ENCODE measurements around the gene SMDT1.

Gene SMDT1

DNA sequence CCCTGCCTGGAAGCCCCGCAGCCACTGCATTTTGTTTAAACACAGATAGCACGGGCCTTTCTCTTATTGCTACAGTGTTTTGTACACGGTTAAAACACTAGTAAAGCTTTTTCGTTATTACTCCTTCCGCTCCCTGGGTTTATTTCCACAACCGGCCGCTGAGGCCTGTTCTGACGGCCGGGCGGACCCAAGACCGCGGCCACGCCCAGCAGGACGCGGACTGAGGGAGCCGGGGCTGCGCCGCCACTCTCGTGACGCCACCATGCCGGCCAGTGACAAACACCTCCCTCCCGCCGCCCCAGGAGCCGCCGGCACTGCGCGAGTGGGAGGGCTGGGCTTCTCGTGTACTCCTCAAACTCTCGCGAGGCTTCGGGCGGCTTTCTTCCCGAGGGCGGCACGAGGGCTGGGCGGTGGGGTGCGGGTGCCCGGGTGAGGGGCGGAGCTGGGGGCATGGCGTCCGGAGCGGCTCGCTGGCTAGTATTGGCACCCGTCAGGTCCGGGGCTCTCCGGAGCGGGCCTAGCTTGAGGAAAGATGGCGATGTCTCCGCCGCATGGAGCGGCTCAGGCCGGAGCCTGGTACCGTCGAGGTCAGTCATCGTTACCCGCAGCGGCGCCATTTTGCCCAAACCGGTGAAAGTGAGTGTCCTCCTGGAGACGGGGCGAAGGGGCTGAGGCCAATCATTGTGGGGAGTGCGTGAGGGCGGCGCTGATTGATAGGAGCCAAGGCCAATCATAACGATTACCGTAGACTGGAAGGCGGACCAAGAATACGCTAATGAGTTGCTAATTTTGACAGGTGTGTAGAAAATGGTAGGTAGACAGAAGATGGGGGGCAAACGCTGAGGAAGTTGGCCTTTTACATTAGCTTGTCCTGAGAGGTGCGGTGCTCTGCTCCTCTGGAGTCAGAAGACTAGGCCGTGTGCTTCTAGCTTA is at the start of gene SMDT1:
Gene SMDT1, plus strand, starts transcription at position 382 of the 933 bp plus-strand sequence. Its CDS starts 69 bp downstream, at position 451.
- DNase-seq: peak; percentile 99

- no peak for DNase-seq
Measured at GRCh38 chr22:42033263-42034181, 46.0 kb upstream of the SMDT1 start.

DNA sequence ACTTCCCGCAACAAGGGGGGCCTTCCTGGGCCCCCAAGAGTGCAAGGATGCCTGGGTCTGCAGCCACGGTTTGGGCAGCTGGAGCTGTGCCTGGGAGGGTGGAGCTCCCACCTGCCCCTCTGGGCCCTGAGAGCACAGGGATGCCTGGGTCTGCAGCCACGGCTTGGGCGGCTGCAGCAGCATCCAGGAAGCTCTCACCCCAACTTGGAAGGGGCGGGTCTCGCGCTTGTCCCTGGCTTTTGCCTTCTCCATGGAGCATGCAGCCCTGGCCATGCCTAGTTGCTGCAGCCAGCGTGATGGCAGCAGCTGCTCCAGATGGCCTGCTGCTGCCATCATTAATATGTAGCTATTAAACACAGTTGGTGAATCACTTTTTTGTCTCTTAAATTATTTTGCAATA is 44.2 kb upstream of the SMDT1 start:
- no peak for DNase-seq

DNA sequence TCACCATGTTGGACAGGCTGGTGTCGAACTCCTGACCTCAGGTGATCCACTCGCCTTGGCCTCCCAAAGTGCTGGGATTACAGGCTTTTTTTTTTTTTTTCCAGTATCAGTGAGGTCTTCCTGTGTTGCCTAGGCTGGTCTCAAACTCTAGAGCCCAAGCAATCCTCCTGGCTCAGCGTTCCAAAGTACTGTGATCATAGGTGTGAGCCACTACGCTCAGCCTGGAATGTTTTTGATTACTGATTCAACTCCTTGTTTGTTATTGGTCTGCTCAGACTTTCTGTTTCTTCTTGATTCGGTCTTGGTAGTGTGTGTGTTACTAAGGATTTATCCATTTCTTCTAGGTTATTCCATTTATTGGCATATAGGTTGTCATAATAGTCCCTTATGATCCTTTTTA is 40.2 kb upstream of the SMDT1 start:
- no peak for DNase-seq

DNA sequence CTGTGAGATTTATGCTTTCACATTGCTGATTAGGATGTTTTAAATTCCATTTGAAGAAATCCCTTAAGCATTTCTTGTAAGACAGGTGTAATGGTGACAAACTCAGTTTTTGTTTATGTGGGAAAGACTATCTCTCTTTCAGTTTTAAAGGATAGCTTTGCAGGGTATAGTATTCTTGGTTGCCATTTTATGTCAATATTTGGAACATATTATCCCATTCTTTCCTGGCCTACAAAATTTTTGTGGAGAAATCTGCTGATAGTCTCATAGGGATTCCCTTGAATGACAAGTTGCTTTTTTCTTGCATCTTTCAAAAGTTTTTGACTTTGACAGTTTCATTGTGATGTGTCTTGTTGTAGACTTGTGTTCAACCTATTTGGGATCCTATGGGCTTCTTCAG is 37.7 kb upstream of the SMDT1 start:
- no peak for DNase-seq

DNA sequence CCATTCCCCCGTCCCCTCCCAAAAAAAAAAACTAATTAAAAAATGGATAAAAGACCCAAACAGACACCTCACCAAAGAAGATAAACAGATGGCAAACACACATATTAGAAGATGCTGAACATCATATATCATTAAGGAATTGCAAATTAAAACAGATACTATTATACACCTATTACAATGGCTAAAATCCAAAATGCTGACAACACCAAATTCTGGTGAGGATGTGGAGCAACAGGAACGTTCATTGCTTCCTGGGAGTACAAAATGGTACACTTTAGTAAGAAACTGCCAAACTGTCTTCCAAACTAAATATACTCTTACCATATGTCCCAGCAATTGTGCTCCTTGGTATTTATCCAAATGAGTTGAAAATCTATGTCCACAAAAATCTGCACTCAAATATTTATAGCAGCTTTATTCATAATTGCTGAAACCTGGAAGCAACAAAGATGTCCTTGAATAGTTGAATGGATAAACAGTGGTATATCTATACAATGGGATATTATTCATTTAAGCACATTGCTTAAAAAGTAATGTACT is 28.8 kb upstream of the SMDT1 start:
- DNase-seq: no peak

DNA sequence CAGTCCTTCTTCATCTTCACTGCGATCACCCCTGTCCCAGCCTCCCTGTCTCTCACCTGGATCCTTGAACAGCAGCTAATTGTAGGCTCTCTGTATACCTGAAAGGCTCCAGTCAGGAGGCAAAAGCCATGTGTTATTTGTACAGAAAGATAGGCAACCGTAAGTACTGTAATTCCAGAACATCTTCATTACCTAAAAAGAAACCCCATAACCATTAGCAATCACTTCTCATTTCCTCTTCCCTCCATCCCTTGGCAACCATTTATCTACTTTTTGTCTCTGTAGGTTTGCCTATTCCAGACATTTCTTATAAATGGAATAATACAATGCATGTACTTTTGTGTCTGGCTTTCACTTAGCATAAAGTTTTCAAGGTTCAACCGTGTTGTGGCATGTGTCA is 26.7 kb upstream of the SMDT1 start:
- no peak for DNase-seq

DNA sequence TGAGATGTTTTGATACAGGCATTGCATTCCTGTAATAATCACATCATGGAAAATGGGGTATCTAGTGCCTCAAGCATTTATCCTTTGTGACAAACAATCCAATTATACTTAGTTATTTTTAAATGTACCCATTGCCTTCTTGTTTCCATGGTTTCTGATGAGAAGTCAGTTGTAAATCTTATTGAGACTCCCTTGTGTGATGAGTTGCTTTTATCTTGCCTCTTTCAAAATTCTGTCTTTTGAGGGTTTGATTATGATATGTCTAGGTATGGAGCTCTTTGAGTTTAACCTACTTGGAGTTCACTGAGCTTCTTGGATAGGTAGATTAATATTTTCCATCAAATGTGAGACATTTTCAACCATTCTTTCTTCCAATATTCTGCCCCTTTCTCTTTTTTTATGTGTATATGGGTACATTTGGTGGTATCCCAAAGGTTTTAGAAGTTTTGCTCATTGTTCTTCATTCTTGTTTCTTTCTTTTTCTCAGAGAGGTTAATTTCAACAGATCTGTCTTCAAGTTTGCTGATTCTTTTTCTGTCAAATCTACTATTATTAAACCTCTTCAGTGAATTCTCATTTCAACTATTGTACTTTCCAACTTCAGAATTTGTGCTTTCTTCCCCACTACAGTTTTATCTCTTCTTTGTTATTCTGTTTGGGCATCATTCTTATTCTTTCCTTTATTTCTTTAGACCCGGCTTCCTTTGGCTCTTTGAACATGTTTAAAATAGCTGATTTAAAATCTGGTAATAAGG is 22.6 kb upstream of the SMDT1 start:
- DNase-seq: no peak

DNA sequence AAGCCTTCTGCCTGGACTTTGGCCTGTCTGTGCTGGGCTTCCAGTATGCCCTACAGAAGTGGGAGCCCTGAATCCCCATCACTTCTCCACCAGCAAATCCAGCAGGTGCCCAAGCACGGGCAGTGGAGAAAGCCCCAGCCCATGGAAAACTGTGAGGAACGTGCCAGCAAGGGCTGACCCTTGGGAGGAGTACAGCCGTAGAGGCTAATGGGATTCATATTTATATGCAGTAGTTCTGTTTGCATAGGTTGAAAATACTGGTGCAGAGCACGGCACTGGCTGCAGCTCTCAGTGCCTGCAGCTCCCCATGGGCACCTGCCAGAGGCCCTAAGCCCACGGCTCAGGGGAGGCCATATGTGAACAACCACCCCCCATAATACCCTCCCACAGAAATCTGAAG is 19.0 kb upstream of the SMDT1 start:
- no peak for DNase-seq

DNA sequence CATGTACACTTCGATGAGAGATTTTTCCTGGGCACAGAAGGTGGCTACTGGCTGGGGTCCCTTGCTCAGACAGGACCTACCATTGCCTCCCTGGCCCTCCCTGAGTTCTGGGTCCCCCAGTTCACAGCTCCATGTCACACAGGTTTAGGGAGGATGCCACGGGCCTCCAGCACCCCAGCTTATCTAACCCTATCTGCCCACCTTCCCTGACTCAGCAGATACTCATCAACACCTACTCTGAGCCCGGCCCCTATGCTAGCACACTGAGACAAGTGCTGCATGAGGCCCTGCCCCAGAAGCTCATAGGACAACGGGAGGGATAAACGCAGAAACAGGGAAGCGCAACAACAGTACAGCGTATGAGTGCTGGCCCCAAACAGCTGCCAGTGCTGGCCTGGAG is 18.5 kb upstream of the SMDT1 start:
- no peak for DNase-seq

GRCh38 chr22:42062506-42063170 is 16.9 kb upstream of the SMDT1 start:
- no peak for DNase-seq

- no peak for DNase-seq
Measured at GRCh38 chr22:42064629-42065028, 14.9 kb upstream of the SMDT1 start.

- no peak for DNase-seq
Measured at GRCh38 chr22:42065438-42066125, 13.9 kb upstream of the SMDT1 start.

DNA sequence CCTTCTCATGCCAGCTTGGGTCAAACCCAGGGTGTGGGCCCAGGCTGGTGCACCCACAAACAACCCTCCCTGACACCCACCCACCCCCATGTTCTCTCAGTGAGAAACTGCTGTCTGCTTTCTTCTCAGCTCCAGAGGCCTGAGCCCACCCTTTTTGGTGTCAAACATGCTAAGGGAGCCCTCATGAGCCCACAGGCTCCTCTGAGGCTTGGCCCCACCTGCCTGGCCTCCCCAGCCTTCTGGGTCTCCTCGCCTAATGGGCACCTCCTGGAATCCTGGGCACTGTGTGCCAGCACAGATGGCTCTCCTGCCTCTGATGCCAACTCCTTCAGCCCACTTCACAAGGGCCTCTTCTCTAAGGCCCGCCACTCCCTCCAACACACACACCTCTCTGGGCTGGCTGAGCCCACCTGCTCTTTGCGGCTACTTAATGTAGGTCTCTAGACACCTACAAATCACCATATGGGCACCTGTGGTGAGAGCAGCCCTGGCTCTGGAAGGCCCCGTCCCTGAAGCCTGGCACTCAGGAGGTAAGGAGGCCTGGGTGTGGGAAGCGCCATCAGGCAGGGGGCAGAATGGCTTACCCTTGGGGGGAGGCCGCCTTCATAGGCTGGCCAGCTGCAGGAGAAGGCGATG is 13.3 kb upstream of the SMDT1 start:
- DNase-seq: no peak

DNA sequence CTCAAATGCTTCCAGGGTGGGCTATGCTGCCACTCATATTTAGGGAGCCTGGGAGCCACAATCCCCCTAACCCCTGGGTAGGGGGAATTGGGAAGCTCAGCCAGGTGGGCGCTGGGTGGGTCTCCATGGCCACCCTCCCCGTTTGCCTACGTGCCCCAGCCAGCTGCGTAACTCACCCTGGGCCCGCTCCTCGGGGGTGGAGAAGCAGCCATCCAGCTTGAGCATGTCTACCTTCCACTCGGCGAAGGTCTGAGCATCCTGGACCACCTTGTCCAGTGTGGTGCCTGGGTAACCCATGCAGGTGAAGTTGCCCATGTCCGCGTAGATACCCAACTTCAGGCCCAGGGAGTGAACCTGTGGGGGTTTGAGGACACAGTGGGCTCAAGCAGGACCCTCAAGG is 12.6 kb upstream of the SMDT1 start:
- no peak for DNase-seq

DNA sequence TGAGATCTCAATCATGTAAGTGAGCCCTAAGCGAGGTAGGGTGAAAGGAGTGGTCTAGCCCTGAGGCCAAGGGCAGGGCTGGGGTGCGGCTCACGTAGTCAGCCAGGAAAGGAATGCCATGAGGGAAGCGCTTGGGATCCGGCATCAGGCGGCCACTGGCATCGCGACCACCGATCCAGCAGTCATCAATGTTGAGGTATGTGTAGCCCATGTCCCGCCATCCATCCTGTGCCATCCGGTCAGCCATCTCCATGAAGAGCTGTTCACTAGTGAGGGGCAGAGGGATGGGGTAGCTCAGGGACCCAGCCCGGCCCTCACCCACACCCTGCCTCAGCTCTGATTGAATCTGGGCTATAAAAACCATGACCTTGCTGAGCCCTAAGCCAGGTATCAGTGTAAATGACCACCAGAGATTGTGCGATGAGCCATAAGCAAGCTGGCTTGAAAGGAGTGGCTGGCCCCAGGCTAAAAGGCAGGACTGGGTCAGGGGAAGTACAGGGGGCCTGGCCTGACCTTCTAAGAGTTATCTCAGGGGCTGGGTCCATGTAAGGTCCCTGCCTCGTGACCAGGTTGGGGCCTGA is 11.7 kb upstream of the SMDT1 start:
- DNase-seq: no peak

- no peak for DNase-seq
Measured at GRCh38 chr22:42068291-42068690, 11.2 kb upstream of the SMDT1 start.

DNA sequence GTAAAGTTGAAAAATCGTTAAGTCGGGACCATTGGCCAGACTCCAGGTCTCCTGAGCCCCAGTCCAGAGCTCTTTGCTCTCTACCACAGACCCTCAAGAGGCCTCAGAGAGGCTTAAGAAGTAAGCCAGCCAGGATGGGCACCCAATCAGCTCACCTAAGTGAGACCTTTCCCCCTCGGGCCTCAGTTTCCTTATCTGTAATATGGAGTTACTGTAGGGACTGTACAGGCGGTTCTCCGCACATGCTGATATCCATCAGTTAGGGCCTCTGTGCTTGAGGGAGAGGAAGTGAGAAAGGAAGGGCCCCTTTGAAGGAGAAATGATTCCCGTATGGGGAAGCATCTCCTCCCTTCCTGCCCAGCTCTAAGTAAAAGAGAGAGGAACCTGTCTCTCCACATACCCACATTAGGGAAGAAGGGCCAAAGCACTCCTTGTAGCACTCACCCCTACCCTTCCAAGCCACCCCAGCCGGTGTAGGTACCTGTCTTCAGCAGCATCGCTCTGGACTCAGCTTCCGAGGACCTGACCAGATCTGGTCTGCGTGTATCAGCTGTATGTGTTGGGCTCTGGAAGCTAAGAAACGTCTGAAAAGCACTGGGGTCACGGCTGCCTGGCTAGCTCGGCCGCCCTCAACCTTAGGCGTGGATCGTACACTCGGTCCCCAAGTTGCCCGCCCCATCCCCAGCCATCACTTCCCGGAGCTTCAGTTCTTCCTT is 9.5 kb upstream of the SMDT1 start:
- DNase-seq: no peak

DNA sequence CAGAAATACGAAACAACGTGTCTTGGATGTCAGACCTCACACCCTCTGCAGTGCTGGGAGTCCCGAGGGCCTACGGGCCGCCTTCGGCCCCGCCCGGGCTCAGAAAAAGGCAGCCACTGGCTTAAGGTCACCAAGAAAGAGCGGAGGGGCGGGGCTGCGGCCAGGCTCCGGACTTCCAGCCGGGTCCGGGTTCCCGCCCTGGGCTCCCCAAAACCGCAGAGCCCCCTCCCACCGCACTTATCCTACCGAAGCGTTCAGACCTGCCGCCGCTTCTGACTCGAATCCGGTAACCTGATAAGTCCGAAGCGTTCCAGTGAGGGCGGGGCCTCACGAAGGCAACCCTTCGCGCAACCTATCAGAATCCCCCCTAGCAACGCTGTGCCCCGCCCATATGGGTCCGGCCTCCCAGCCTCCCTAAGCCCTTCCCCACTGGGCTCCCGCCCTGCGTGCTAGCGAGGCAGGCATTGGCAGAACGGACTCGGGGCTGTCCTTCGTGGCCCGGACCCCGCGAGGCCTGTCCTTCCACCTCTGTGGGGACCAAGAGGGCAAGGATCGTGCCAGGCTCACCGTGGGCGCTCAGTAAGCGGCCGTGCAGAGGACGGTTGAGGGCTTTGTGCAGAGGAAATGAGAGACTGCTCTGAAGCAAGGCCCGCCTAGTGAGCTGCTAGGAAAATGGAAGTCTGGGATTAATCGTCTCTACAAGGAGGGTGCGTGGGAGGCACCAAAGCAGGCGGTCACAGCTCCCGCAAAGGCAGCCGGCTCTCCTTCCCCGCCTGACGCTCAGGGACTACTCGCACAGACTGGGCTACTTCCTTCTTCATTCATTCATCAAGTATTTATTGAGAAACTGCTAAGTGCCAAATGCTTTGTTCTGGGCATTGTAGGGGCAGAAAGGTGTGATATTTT is 8.7 kb upstream of the SMDT1 start, which contains the start of gene NAGA:
Gene NAGA, minus strand, starts transcription at position 296 of the 906 bp plus-strand sequence. CDS start 515 bp downstream, outside the sequence.
- DNase-seq: peak; percentile 97
